HG03432 (cell line): ENCODE results near the gene CUTA.
"Not testable (repeated sequence)": the region's sequence is repeated elsewhere in the genome, so short reads cannot be mapped to it uniquely, and the experiment has no call there.

Source experiments
- ATAC-seq: cut with Tn5 transposase; IDR thresholded peaks from one replicate; pipeline ENCODE4 v1.9.1; 2021; ENCODE audit warnings: mild to moderate bottlenecking, moderate library complexity; ENCODE audit not compliant: unreplicated experiment

The CUTA gene

GRCh38 chr6:33373960-33374910 lies 43.7 kb downstream of the CUTA start:
- ATAC-seq = no peak

- ATAC-seq = no peak
These were observed 45.3 kb downstream of the CUTA start for GRCh38 chr6:33372526-33373123.

GRCh38 chr6:33371901-33372300 lies 46.0 kb downstream of the CUTA start:
- ATAC-seq = not testable (repeated sequence)

- ATAC-seq = not testable (repeated sequence)
These were observed 50.2 kb downstream of the CUTA start for GRCh38 chr6:33367715-33368025.

GRCh38 chr6:33367009-33367714 lies 50.7 kb downstream of the CUTA start:
- ATAC-seq = no peak
